HepG2 (cell line): ENCODE measurements around the gene CARS1.

Experiments
- HCFC1 ChIP-seq: fragments of 150-350 bp; IDR thresholded peaks from 2 replicates; pipeline ENCODE4 v1.6.1; 2014; ENCODE audit warnings: low read depth, low read length
- MTF2 ChIP-seq: sonication (generic); formaldehyde crosslinking; IDR thresholded peaks from 2 replicates; pipeline ENCODE4 v1.5.0; 2020; ENCODE audit warnings: missing genetic modification reagents, borderline replicate concordance
- SETDB1 ChIP-seq: sonication (generic); formaldehyde crosslinking; IDR thresholded peaks from 2 replicates; pipeline ENCODE4 v1.5.1; 2020; ENCODE audit warnings: missing genetic modification reagents, mild to moderate bottlenecking, borderline replicate concordance
- ZNF12 ChIP-seq: sonication (generic); formaldehyde crosslinking; IDR thresholded peaks from 2 replicates; pipeline ENCODE4 v1.5.0; 2020; ENCODE audit warnings: missing genetic modification reagents
- TF ChIP-seq, protein P1 (sequence below): sonication (generic); formaldehyde crosslinking; IDR thresholded peaks from 2 replicates; pipeline ENCODE4 v1.4.0; 2020; ENCODE audit warnings: low read depth, mild to moderate bottlenecking, missing genetic modification reagents
- TF ChIP-seq, protein P2 (sequence below): sonication (generic); formaldehyde crosslinking; IDR thresholded peaks from 2 replicates; pipeline ENCODE4 v1.4.0; 2020; ENCODE audit warnings: low read depth, missing genetic modification reagents
- TF ChIP-seq, protein P3 (sequence below): sonication (generic); formaldehyde crosslinking; IDR thresholded peaks from 2 replicates; pipeline ENCODE4 v1.5.0; 2020; ENCODE audit warnings: mild to moderate bottlenecking, missing genetic modification reagents, moderate library complexity

DNA sequence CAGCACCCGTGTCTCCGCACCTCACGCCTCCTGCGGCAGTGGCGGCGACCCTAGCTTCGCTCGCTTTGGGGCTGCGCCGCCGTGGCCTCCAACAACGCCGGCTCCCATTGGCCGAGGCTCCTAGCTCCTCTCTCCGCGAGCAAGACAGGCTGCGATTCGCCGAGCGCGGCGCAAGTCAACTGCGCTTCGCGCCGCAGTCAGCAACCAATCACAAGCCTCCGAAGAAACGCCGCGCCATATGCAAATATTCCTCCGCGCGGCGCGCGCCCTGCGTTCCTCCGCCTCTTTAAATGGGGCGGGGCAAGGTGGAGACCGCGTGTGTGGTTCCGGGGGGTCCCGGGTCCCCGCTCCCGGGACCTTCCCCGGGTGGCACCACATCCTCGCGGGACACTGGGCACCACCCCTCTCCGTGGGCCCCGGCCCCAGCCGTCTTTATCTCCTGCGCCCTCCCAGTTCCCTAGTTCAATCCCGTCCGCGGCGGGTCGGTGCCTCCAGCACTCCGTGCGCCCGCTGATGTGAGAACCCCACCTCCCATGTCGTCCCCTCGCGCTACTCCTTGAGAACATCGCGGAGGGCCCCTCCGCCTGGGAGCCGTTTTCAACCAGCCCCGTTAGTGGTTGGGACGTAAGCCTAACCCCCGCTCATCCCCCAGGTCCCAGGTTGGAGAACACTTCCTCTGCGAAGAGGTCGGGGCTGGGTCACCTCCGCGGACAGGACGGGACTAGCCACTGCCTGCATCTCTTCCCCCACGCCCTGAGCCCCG, 64.8 kb downstream of the CARS1 start, which contains the start of gene NAP1L4:
- TF ChIP-seq SETDB1 (no peak), MTF2 (CRISPR knock-in tag) (no peak), HCFC1 (no peak), ZNF12 (CRISPR knock-in tag) (no peak)
- TF ChIP-seq, protein P1, sequence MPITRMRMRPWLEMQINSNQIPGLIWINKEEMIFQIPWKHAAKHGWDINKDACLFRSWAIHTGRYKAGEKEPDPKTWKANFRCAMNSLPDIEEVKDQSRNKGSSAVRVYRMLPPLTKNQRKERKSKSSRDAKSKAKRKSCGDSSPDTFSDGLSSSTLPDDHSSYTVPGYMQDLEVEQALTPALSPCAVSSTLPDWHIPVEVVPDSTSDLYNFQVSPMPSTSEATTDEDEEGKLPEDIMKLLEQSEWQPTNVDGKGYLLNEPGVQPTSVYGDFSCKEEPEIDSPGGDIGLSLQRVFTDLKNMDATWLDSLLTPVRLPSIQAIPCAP (CRISPR knock-in tag): no peak
- TF ChIP-seq, protein P2, sequence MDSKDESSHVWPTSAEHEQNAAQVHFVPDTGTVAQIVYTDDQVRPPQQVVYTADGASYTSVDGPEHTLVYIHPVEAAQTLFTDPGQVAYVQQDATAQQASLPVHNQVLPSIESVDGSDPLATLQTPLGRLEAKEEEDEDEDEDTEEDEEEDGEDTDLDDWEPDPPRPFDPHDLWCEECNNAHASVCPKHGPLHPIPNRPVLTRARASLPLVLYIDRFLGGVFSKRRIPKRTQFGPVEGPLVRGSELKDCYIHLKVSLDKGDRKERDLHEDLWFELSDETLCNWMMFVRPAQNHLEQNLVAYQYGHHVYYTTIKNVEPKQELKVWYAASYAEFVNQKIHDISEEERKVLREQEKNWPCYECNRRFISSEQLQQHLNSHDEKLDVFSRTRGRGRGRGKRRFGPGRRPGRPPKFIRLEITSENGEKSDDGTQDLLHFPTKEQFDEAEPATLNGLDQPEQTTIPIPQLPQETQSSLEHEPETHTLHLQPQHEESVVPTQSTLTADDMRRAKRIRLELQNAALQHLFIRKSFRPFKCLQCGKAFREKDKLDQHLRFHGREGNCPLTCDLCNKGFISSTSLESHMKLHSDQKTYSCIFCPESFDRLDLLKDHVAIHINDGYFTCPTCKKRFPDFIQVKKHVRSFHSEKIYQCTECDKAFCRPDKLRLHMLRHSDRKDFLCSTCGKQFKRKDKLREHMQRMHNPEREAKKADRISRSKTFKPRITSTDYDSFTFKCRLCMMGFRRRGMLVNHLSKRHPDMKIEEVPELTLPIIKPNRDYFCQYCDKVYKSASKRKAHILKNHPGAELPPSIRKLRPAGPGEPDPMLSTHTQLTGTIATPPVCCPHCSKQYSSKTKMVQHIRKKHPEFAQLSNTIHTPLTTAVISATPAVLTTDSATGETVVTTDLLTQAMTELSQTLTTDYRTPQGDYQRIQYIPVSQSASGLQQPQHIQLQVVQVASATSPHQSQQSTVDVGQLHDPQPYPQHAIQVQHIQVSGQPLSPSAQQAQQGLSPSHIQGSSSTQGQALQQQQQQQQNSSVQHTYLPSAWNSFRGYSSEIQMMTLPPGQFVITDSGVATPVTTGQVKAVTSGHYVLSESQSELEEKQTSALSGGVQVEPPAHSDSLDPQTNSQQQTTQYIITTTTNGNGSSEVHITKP: no peak
- TF ChIP-seq, protein P3, sequence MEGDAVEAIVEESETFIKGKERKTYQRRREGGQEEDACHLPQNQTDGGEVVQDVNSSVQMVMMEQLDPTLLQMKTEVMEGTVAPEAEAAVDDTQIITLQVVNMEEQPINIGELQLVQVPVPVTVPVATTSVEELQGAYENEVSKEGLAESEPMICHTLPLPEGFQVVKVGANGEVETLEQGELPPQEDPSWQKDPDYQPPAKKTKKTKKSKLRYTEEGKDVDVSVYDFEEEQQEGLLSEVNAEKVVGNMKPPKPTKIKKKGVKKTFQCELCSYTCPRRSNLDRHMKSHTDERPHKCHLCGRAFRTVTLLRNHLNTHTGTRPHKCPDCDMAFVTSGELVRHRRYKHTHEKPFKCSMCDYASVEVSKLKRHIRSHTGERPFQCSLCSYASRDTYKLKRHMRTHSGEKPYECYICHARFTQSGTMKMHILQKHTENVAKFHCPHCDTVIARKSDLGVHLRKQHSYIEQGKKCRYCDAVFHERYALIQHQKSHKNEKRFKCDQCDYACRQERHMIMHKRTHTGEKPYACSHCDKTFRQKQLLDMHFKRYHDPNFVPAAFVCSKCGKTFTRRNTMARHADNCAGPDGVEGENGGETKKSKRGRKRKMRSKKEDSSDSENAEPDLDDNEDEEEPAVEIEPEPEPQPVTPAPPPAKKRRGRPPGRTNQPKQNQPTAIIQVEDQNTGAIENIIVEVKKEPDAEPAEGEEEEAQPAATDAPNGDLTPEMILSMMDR (CRISPR knock-in tag): no peak
